Measurements from ENCODE around the gene CLCNKA.
"Not testable (repeated sequence)": the region's sequence is repeated elsewhere in the genome, so short reads cannot be mapped to it uniquely, and the experiment has no call there.

Gene CLCNKA

DNA sequence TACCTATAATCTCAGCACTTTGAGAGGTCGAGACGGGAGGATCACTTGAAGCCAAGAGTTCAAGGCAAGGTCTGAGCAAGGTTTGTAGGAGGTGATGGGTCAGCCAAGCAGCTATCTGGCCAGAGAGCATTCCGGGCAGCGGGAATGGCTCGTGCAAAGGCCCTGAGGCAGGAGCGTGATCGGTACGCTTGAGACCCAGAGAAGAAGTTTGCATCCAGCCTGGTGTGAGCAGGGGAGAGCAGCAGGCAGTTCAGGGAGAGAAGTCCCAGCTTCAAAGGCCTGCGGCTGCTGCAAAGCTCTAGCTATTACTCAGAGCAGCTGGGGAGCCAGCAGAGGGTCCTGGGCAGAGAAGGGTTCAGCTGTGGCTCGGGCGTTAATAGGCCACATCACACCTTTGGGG, 22.9 kb upstream of the CLCNKA start:
- no peak for DNase-seq

DNA sequence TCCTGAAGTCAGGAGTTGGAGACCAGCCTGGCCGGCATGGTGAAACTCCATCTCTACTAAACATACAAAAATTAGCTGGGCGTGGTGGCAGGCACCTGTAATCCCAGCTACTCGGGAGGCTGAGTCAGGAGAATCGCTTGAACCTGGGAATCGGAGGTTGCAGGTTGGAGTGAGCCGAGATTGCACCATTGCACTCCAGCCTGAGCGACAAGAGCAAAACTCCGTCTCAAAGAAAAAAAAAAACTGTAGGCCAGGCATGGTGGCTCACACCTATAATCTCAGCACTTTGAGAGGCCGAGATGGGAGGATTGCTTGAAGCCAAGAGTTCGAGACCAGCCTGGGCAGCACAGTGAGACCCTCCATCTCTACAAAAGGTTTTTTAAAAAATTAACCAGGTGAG, 20.6 kb upstream of the CLCNKA start:
- not testable (repeated sequence) for DNase-seq

DNA sequence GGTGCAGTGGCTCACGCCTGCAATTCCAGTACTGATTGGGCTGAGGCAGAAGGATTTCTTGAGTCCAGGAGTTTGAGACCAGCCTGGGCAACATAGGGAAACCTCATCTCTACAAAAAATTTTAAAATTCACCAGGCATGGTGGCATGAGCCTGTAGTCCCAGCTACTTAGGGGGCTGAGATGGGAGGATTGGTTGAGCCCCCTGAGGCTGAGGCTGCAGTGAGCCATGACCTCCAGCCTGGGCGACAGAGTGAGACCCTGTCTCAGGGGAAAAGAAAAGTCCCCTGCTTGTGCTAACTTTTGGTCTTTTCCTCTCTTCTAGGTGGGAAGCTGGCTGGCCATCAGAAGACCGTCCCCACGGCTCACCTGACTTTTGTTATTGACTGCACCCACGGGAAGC, 16.2 kb upstream of the CLCNKA start:
- DNase-seq, result no peak

DNA sequence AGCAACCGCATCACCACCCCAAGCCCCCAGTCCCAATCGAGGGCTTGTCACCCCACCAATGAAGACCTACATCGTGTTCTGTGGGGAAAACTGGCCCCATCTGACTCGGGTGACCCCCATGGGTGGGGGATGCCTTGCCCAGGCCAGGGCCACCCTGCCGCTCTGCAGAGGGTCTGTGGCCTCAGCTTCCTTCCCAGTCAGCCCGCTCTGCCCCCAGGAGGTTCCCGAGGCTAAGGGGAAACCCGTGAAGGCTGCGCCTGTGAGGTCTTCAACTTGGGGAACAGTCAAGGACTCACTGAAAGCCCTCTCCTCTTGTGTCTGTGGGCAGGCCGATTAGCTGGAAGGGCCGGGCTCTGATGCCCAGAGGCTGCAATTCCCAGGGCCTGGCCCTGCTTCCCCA, 15.8 kb upstream of the CLCNKA start:
- no peak for DNase-seq

DNA sequence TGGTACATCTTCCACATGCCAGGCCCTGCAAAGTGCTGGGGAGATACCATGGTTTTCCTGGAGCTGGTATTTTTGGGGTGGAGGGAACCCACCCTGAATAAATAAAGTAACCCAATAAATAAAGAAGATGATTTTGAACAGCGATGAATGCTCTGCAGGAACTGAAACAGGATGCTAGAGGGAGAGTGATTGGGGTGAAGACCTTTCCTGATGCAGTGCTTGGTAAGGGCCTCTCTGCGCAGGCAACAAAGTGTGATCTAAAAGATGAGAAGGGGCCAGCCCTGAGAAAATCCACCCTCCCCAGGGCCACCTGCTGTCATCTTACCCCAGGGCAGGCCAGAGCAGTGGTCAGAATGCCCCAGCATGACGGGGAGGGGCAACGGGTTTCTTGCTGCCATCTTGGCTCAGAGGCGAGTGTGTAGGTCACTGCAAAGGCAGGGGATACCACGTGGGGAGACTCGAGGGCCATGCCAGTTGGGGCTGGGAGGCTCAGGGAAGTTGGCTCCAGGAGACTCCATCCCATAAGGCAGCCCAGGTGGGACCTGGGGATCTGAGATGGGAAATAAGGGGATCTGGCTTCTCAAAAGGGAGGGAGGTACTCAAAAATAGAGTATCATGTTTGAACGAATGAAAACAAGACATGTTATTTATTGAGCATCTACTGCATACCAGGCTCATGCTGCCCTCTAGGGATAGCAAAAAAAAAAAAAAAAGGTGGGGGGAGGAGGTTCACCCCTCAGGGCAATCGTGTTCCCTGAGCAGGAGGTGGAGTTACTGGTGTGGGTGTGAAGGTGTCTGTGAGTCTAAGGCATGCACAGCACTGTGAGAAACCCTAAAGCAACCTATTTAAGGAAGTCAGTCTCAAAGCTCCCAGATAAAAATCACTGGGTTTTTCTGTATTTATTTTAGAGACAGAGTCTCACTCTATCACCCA, 15.0 kb upstream of the CLCNKA start:
- DNase-seq, result peak in 1 of 2 experiments; percentile 38

DNA sequence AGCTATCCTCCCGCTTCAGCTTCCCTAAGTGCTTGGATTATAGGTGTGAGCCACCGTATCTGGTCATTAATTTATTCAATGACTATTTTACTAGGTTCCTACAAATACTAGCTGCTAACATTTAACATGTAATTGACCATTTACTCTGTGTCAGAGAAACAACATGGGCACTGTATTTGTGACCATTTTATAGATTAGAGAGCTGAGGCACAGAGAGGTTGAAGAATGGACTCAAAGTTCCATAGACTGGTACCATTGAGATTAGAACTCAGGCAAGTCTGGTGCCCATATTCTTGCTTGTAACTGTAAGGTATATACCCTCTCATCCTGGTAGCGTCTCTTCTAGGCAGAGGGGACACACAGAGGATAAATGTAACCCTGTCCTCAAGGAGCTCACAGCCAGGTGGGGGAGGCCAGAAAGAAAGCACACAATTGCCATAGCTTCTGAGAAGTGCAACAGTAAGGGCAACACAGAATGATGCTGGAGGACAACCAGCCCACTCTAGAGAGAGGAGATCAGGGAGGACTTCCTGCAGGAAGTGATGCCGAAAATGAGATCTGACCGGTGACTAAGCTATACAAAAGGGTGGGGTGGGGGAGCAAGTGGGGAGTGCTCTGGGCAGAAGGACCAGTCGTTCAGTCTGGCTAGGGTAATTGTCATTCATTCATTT, 14.0 kb upstream of the CLCNKA start:
- no peak for DNase-seq

DNA sequence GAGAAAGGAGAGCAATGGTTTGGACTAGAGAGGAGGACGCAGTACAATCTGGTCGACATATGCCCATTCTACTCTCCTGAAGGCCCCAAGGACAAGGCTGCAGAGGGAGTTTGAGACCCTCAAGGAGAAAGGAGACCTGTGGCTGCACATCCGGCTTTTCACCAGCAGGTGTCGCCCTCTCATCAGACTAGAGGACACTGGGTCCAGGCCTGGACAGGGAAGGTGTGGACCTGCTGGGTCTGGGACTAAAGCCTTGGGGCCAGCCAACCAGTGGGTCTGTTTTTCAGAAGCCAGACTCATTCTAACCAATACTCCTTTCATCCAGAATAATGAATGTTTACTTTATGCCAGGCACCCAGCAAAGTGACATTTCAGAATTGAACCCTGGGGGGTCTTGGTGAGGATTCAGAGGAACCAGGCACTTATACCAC, 12.8 kb upstream of the CLCNKA start:
- peak; percentile 60 to 69 for DNase-seq

DNA sequence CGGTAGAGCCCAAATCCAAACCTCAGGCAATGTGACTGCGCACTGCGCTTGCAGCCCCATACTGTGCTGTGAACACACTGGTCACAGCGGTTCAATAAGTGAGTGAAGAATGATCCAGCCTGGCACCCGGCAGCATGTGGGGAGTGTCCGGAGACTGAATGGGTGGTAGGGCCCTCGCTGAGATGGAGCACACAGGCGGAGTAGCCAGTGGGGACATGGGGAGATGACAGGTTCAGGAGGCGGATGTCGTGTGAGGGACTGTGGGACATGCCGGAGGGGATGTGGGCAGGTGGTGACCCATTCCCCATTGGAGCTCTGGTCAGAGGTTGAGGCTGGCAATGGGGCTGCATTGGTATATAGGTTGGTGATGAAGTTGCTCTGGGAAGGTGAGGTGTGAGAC, 12.2 kb upstream of the CLCNKA start:
- DNase-seq, result no peak

DNA sequence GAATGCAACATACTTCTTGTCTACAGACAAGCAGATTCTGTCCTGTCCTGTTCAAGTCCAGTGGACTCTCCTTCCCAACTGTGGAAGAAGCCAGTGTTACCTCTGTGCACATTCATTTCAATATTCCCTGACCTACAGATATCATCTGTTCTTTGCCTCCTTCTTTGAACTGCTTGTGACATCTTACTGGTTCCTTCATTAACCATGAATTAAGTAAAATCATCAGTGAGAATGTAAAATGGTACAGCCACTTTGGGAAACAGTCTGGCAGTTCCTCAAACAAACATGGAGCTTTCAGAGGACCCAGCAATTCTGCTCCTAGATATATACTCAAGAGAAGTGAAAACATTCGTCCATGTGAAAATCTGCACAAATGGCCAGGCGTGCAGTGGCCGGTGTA, 11.0 kb upstream of the CLCNKA start:
- no peak for DNase-seq

DNA sequence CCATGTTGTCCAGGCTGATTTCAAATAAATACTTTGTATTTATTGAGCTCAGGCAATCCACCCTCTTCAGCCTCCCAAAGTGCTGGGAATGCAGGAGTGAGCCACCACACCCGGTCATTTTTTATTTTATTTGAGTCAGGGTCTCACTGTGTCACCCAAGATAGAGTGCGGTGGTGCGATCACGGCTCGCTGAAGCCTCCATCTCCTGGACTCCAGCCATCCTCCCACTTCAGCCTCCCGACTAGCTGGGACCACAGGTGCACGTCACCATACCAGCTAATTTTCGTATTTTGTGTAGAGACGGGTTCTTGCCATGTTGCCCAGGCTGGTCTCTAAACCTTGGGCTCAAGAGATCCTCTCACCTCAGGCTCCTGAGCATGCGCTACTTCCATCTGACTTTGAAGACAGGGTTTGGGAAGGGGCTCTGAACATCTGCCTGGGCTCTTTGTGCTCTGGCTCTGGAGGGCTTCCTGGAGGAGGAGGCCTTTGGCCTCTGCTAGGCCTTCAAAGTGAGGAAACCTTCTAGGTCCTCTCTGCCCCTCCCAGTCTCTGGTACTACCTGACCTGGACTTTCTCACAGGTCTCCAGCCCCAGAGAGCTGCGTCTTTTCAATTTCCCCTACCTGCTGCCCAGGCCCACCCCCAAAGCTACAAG, 9.8 kb upstream of the CLCNKA start:
- DNase-seq, result no peak

DNA sequence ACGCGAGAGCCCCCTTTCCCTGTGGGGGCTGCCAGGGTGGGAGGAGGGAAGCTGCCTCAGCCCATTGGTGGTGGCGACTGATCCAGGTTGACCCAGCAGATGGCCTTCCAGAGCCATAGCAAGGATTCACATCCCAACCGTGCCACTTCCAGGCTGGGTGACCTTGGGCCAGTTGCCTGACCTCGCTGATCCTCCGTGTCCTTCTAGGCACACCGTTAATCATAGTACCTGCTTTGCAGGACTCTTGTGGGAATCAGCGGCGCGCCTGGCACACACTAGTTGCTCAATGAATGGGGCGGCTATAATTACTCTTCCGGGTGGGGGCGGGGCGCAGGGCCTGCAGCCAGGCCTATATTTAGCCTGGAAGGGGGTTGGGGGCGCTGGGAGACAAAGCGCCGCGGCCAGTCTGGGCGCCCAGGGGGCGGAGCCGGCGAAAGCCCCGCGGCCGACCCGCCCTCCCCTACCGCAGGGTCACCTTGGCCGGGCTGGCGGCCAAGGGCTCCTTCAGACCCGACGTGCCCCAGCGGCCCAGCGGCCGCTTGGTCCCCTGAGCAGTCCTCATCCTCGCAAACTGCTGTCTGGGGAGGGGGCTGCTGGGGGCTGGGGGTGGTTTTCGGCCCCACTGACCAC, 9.1 kb upstream of the CLCNKA start:
- DNase-seq, result peak; percentile 23 to 43

DNA sequence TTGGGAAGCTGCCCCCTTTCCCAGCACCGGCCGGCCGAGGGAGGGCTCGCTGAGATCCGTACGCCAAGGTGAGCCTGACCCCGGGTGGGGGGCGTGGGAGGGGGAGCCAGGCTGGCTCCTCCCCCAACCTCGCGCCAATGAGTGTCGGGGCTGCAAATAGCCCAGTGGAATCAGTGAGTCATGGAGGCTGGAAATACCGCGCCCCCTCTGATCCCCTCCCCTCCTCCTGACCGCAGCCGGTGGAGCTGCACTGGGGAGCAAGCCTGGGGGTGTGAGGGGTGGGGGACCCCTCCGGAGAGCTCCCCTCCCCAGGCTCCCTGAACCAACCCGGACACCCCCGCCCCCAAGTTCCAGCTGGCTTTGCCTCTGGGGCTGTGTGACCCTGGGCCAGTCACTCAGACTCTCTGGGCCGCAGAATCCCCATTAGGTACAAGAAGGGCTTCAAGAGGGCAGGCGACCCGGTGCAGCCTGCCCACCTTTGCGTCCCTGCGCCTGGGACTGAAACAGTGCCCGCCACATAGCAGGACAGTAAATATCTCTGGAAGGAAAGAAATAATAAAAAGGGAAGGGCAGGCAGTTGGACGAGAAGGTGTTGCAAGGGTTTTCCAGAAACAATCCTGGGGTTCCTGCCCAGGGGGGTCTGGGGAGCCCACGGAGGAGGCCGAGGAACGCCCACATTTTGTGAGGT, 8.5 kb upstream of the CLCNKA start:
- peak; percentile 59 to 79 for DNase-seq

DNA sequence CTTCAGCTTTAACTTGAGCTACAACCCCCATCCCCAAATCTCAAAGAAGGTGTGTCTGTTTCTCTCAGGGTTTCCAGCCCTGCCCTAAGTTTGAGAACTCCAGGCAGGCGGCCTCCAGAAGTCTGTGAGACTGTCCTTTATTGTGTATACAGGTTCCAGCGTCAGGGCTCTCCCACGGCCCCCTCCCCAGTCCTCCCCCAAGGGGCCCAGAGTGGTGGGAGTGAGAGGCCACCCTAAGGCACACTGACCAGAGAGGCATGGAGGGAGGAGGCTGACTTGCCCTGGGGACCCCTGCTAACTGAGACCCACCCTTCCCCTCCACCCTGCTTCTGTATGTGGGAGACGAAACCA, 8.0 kb upstream of the CLCNKA start:
- DNase-seq, result no peak

DNA sequence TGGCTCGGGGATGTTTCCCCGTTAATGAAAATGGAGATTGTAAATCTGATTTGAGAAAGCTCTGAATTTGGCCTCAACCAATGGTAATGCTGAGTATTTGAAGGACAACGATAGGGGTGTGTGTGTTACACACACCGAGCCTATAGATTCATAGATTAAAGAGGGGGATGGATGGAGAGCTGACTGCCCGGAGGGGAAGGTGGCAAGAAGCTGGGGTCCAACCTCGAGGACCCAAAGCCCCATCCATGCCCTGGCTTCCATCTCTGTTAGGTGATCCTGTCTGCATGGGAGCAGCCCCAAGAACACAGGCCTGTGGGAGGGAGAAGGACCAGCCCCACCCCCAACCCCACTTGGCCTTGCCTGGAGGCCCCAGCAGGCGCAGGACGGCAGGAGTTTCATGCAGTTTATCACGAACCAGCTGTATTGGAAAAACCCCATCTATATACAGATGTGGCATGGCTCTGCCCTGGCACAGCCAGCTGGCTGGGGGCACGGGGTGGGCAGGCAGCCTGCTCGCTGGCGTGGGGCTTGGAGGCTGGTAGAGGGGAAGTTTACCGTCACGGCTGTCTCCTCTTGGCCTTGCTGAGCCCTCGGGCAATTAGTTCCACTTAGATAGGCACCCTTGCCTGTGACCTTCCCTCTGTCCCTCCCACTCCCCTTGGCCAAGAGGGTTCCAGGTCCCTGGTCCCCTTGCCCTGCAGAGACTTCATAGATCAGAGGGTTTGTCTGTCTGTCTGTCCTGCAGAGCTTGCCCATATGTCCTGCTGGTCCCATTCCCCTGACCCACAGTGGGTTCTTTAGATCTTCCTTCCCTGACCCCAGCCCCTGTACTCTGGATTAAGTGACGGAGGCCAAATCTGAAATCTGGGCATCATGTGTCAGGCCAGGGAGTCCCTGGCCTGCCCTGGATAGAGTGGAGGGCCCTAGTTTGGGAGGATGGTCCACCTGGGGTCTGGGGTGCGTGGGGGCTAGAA, 7.0 kb upstream of the CLCNKA start:
- DNase-seq, result no peak

DNA sequence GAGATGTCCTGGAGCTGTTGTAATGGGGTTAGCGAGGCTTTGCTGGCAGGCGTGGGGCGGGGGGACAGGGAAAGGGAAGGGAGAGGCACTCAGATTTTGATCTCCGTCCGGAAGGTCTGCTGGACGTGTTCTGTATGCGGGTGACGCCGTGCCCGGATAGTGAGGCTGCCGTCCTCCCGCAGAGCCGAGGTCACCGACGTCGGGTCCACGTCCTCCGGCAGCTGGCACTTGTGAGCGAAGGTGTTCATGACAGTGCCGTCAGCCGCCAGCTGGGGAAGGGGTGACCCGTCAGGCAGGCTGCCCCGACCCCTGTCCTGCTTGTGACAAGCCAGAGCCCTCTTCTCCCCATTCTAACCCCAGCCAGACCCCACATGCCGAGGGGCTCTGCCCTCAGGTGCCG, 6.3 kb upstream of the CLCNKA start:
- no peak for DNase-seq

DNA sequence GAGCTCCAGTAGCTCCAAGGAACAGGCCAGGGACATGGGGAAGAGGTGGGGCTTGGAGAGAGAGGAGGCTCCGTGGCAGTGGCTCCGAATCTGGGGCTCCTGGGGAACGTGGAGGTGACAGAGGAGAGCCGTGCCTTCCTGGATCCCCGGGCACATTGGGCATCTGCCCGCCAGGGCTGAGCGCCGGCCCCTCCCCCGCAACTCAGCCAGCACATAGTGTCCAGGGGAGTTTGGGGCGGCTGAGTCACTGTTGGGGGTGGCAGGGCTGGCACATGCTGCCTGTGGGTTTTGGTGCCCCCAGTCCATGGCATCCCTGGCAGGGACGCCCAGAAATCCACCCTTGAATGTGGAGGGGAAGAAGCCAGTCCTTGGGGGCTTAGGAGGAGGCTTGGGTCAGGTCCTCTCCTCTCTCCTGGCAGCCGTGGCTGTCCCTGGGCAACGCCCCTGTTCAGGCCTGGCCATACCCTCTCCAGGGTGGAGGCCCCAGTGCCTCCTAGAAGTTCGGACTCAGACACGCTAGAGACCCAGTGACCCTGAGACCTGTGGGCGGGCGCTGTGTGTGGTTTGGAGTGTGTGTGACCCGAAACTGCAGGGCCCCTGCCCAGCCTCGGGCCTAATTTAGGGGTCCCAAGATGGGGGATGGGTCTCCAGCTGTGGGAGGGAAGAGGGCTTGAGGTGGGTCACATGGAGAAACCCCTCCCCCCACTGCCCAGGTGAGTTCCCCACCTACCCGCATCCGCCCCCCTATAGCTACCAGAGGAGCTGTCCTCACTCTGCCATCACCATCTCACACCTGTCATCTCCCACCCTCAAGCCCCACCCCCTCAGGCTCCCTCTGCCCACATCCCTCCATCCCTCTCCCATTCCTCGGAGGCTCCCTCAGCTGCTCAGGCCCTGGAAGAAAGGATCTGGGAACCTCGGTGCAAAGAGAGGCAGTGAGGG, 5.6 kb upstream of the CLCNKA start:
- DNase-seq, result no peak

DNA sequence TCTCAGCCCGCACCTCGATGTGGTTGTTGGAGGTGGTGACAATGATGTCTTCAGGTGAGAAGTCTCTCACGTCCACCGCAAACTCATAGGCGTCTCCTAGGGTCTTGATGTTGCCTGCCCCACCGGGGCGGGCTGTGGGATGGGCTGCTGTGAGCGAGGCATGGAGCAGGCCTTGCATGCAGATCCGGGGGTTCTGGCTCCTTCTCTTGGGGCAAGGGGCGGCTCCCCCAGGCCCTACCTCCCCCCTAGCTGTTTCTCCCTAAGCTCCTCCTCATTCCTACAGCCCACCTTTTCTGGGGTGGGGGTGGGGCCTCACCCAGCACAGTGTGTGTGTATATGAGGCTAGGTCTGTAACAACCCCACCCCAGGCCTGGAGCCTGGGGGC, 4.8 kb upstream of the CLCNKA start:
- DNase-seq, result no peak

DNA sequence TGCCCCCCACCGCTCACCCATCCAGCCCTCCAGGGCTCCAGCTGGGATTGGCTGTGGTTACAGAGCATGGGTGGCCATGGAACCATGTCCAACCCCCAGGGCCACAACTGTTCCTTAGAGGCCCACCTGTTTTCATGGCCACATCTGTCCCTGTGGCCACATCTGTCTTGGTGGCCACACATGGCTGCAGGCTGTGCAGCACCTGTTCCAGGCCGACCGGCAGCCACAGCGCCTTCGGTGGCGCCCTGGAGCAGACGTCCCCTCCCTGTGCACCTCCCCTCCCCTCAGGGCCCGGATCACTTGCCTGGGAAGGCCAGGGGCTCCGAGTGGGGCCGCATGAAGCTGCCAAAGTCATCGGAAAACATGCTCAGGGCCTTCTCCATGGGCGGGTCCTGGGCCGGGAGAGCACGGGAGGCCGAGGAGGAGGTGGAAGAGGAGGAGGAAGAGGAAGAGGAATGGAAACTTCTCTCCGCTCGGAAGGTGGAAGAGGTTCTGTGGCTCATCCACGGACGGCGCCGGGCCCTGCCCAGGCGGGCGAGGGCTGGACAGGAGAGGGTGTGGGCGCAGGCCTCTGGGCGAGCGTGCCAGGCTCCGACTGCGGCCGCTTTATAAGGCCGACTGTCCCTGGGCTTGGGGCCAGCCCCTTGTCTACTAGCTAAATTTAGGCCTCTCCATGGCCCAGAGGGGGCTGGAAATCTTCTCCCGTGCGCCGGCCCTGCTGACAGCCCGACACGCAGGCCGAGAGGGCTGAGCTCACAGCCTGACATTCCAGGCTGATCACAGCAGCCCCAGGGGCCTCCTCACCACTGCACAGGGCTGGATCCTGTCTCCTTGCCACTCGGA, 4.2 kb upstream of the CLCNKA start, which contains the start of gene HSPB7:
TSS of gene HSPB7 (minus strand) at position 583 of the 843 bp plus-strand sequence. CDS start at position 503, 80 bp downstream.
- no peak for DNase-seq

DNA sequence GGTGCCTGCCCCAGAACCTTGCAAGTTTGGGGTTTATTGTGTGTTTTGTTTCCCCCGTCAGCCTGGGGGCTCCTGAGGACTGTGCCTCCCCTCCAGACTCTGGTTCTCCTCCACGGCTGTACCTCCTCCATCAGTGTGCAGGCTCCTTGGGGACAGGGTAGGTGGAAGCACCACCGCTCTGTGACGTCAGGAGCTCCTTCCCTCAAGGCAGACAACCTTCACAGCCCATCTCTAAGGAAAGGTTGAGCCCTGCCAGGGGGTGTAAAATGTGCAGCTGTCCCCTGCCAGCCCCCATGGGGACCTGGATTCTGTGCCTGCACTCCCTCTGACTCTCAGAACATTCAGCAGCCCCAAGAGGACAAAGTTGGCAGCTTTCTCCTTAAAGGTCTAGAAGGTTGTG, 3.5 kb upstream of the CLCNKA start:
- no peak for DNase-seq
